Fibroblast of villous mesenchyme (primary cell): Measurements from ENCODE around the gene NECTIN1. TPM values are rescaled to one million over a fixed set of nuclear protein-coding genes. Genes with fewer than 3 reads are reported as not detected.

Experiments used
- DNase-seq: peaks from one replicate; pipeline ENCODE4 v3.0.0-alpha.2; 2010; ENCODE audit warnings: low read depth
- H3K4me3 ChIP-seq: 2 replicates; pipeline ENCODE4 v1.5.1; 2011; ENCODE audit warnings: low read depth, mild to moderate bottlenecking, low read length
- total RNA-seq: library from RNA; depleted of rRNA; stranded (reverse); fragments of >200 nt; gene quantifications from 2 replicates; pipeline ENCODE4 v1.2.3, GENCODE V29; 2012
- TF ChIP-seq, protein P1 (sequence below): IDR thresholded peaks from 2 replicates; pipeline ENCODE4 v1.5.1; 2012; ENCODE audit warnings: low read depth, mild to moderate bottlenecking, low read length; ENCODE audit not compliant: insufficient read depth

Gene NECTIN1
- total RNA-seq, 1 donor, result 3.9 TPM

GRCh38 chr11:119683783-119684182 is 45.2 kb downstream of the NECTIN1 start:
- TF ChIP-seq, protein P1, sequence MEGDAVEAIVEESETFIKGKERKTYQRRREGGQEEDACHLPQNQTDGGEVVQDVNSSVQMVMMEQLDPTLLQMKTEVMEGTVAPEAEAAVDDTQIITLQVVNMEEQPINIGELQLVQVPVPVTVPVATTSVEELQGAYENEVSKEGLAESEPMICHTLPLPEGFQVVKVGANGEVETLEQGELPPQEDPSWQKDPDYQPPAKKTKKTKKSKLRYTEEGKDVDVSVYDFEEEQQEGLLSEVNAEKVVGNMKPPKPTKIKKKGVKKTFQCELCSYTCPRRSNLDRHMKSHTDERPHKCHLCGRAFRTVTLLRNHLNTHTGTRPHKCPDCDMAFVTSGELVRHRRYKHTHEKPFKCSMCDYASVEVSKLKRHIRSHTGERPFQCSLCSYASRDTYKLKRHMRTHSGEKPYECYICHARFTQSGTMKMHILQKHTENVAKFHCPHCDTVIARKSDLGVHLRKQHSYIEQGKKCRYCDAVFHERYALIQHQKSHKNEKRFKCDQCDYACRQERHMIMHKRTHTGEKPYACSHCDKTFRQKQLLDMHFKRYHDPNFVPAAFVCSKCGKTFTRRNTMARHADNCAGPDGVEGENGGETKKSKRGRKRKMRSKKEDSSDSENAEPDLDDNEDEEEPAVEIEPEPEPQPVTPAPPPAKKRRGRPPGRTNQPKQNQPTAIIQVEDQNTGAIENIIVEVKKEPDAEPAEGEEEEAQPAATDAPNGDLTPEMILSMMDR, result no peak
- no peak for DNase-seq
- H3K4me3 ChIP-seq, result no peak overlapping the region

- no peak for DNase-seq
- H3K4me3 ChIP-seq, result no peak overlapping the region
- TF ChIP-seq, protein P1, result no peak
These were observed 47.6 kb downstream of the NECTIN1 start for GRCh38 chr11:119681361-119681910.

GRCh38 chr11:119680541-119681360 is 48.2 kb downstream of the NECTIN1 start:
- TF ChIP-seq, protein P1, result no peak
- DNase-seq, result no peak
- H3K4me3 ChIP-seq, result no peak overlapping the region

DNA sequence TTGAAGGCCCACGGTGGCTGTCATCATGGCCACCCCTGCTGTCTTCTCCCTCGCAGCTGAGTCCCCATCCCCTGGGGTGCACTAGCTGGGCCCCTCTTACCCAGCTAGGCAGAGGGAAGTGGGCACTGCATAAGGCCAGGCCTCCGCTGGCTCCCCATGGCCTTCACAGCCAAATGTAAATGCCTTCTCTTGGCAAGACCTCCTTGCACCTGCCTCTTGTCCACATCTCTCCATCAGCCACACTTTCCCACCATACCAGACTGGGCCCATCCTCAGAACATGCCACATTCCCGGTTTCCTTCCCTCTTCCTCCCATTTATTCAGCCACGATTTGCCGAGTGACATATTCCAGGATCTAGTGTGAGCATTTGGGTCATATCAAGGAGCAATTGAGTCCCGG is 49.7 kb downstream of the NECTIN1 start:
- DNase-seq, result no peak
- TF ChIP-seq, protein P1, result no peak
- no peak overlapping the region for H3K4me3 ChIP-seq

DNA sequence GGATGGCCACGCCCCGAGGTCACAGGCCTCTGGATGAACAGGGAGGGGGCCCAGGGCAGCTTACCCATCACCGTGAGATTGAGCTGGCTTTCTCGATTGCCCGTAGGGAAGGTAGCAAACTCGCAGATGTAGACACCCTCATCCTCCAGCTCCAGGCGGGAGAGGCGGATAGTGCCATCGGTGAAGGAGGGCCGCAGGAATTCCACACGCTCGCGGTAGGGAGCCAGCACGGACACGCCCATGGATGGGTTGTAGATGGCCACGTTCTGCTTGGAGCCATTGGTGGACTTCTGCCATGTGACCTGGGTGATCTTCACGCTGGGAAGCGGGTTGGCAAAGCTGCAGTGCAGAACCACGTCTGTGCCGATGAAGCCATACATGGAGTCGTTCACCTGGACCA is 50.6 kb downstream of the NECTIN1 start:
- H3K4me3 ChIP-seq, result no peak overlapping the region
- TF ChIP-seq, protein P1, result no peak
- DNase-seq, result no peak

DNA sequence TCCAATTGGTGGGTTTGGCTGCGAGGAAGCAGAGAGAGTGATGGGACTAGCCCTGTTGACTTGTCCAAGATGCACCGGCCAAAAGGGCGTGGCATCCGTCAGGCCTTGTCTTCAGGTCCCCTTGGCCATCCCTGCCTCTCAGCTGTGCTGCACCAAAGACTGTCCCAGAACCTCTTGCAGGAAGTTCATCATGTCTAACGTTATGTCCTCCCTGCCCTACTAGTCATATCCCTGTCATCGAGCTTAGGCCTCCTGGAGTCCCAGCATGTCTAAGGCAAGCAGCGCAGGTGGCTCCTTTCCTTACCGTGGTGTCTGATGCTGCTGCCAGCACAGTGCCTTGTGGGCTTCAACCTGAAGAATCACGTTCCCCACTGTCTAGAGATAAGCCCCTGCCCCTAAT is 51.2 kb downstream of the NECTIN1 start:
- DNase-seq, result no peak
- H3K4me3 ChIP-seq, result no peak overlapping the region
- TF ChIP-seq, protein P1, result no peak
